Dendritic cell treated with granulocyte-macrophage colony-stimulating factor and Interleukin-4, amounts not matched to agents 40 ng/mL and 50 ng/mL, for 4 days (primary cell): ENCODE measurements around the gene STUB1.
A peak's percentile ranks its signal among the peaks of the same experiment; 100 is the strongest.

Experiments used
- H3K27ac Mint-ChIP-seq: one replicate; pipeline ENCODE4 v1.8.0; 2022; ENCODE audit warnings: mild to moderate bottlenecking, mixed read lengths
- H3K27me3 Mint-ChIP-seq: one replicate; pipeline ENCODE4 v1.8.0; 2022; ENCODE audit warnings: mild to moderate bottlenecking, mixed read lengths
- H3K36me3 Mint-ChIP-seq: one replicate; pipeline ENCODE4 v1.8.0; 2022; ENCODE audit warnings: low read depth, mixed read lengths
- H3K4me1 Mint-ChIP-seq: one replicate; pipeline ENCODE4 v1.8.0; 2022; ENCODE audit warnings: low read depth, mixed read lengths
- H3K4me3 Mint-ChIP-seq: one replicate; pipeline ENCODE4 v1.8.0; 2022; ENCODE audit warnings: mild to moderate bottlenecking, moderate library complexity, mixed read lengths
- H3K9me3 Mint-ChIP-seq: one replicate; pipeline ENCODE4 v1.8.0; 2022; ENCODE audit warnings: mixed read lengths
- intact Hi-C: fragments of 100-400 bp; cut with micrococcal nuclease; formaldehyde crosslinking; loops from one replicate; pipeline ENCODE4 v1.15.0; 2022

The STUB1 gene

DNA sequence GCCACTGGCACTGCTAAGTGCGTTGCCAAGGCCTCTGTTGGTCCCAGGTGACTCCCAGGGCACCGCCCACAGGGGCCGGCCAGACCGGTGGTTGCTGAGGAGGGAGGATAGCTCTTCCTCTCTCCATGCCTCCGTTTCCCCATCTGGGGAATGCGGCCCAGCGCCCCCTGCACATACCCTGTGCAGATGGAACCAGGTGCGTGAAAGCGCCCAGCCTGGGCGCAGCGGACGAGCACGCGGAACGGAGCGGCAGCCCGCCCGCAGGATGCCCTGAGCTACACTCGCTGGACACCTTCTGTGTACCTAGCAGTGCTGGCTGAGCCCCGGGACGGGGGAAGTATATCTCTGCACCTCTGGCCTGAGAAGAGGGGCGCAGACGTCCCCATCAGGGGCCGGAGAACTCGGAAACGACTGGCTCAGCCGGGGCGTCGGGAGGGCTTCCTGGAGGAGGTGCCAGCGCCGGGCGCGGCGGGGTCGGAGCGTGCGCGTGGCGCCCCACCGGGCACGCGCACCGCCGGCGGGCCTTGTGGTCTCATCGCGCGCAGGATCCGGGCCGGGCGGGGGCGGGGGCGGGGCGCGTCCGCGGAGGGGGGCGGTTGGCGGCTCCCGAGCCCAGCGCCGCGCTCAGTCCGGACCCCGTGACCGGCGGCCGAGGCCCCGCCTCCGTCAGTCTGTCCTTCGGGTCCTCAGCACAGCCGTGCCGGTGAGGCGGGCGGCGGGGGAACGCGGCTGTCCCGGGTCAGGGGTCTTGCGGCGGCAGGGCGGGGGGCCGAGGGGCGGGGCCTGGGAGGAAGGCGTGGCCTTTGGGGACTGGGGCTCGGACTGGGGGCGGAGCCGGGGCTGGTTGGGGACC is 46.5 kb downstream of the STUB1 start, which contains the start of the genes CCDC78 and HAGHL:
TSS of gene CCDC78 (minus strand) at position 6 of the 853 bp plus-strand sequence. CDS start 76 bp downstream, outside the sequence.
TSS of gene HAGHL (plus strand) at position 669 of the 853 bp plus-strand sequence. CDS start 404 bp downstream, outside the sequence.
- H3K27ac Mint-ChIP-seq = no peak within 1 kb of the TSS
- intact Hi-C loops = no loop called here

DNA sequence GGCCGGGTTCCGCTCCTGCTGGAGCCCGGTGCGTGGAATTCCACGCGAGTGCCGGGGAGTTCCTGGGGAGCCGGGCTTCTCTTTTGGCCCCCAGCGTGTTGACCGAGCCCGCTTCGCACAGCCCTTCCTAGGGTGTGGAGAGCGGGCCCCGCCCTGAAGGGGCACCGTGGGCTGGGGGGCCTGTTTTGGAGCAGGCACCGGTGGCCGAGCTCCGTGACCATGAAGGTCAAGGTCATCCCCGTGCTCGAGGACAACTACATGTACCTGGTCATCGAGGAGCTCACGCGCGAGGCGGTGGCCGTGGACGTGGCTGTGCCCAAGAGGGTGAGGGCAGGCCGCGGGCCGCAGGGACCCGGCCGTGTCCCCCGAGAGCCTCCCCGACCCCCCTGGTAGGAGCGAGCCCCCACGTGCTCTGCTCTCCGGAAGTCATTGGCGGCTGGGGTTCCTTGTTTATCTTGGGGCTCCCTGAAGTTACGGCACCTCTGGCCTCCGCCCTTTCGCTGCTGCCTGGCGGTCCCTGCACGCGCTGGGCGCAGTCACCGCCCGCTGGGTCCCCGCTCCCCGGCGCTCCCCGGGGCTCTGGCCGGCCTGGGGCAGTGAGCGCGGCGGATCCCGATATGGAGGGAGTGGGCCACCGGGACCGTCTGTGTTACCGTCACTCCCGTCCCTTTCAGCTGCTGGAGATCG is 47.2 kb downstream of the STUB1 start:
- H3K9me3 Mint-ChIP-seq = no peaks in the 10 kb centered on the region
- peak overlapping the region; percentile 64 for H3K4me3 Mint-ChIP-seq
- H3K27me3 Mint-ChIP-seq = peaks cover 31% of the 10 kb centered on the region
- intact Hi-C loops = no loop called here
- H3K27ac Mint-ChIP-seq = no peak overlapping the region
- peaks cover 35% of the 10 kb centered on the region for H3K36me3 Mint-ChIP-seq
- H3K4me1 Mint-ChIP-seq = peaks cover 13% of the 10 kb centered on the region

More for the DNA sequence above, 46.5 kb downstream of the STUB1 start, which contains the start of the genes CCDC78 and HAGHL:
- no peaks in the 10 kb centered on the region for H3K9me3 Mint-ChIP-seq
- H3K4me3 Mint-ChIP-seq = peak within 1 kb of the TSS; percentile 73
- H3K27me3 Mint-ChIP-seq = peaks cover 31% of the 10 kb centered on the region
- peaks cover 29% of the 10 kb centered on the region for H3K36me3 Mint-ChIP-seq
- H3K4me1 Mint-ChIP-seq = peaks cover 20% of the 10 kb centered on the region

DNA sequence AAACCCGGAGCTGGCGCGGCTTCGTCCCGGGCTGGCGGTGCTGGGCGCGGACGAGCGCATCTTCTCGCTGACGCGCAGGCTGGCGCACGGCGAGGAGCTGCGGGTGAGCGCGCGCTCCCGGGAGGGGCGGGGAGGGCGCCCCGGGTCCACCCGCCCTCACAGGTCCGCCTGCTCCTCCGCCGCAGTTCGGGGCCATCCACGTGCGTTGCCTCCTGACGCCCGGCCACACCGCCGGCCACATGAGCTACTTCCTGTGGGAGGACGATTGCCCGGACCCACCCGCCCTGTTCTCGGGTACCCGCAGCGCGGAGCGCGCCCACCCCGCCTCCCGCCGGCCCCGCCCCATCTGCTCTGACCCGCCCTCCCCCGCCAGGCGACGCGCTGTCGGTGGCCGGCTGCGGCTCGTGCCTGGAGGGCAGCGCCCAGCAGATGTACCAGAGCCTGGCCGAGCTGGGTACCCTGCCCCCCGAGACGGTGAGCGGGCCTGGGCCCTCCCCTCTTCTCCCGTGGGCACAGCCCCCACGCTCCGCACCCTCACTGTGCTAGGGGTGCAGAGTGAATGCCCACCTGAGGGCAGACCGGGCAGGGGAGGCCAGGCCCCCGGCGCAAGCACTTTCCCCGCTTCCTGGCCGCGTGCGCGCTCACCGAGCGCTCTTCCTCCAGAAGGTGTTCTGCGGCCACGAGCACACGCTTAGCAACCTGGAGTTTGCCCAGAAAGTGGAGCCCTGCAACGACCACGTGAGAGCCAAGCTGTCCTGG is 48.1 kb downstream of the STUB1 start:
- H3K27ac Mint-ChIP-seq = no peak overlapping the region
- peaks cover 6% of the 10 kb centered on the region for H3K4me1 Mint-ChIP-seq
- H3K36me3 Mint-ChIP-seq = peaks cover 35% of the 10 kb centered on the region
- intact Hi-C loops = no loop called here
- H3K27me3 Mint-ChIP-seq = peaks cover 31% of the 10 kb centered on the region
- H3K9me3 Mint-ChIP-seq = no peaks in the 10 kb centered on the region
- H3K4me3 Mint-ChIP-seq = peak overlapping the region; percentile 40

DNA sequence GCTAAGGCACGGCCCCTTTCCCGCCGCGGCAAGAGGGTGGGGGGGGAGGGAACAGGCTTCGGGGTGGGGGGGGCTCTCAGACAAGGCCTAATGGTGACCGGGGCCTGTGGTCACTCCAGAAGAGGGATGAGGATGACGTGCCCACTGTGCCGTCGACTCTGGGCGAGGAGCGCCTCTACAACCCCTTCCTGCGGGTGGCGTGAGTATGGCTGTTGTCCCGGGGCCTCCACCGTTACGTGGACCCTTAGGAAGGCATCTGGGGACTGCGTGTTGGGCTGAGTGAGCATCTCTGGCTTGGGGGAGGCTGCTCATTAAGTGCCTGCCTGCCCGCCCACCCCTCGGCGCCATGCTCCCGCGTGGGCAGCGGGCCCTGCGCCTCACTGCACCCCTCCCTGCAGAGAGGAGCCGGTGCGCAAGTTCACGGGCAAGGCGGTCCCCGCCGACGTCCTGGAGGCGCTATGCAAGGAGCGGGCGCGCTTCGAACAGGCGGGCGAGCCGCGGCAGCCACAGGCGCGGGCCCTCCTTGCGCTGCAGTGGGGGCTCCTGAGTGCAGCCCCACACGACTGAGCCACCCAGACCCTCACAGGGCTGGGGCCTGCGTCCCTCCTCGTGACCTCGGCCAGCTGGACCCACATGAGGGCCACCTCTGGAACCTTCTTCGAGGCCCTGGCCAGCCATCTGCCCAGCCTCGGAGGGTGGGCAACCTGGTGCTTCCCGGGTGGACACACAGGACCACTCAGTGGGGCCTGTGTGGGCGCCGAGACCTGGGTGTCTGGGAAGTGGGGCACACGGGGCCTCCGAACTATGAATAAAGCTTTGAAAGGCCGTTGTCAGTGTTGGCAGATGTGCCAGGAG is 48.9 kb downstream of the STUB1 start:
- Mint-ChIP-seq H3K36me3 (peaks cover 38% of the 10 kb centered on the region), H3K4me3 (no peak overlapping the region), H3K9me3 (no peaks in the 10 kb centered on the region), H3K27ac (no peak overlapping the region), H3K27me3 (peaks cover 31% of the 10 kb centered on the region), H3K4me1 (peaks cover 6% of the 10 kb centered on the region)
- intact Hi-C loops = no loop called here

DNA sequence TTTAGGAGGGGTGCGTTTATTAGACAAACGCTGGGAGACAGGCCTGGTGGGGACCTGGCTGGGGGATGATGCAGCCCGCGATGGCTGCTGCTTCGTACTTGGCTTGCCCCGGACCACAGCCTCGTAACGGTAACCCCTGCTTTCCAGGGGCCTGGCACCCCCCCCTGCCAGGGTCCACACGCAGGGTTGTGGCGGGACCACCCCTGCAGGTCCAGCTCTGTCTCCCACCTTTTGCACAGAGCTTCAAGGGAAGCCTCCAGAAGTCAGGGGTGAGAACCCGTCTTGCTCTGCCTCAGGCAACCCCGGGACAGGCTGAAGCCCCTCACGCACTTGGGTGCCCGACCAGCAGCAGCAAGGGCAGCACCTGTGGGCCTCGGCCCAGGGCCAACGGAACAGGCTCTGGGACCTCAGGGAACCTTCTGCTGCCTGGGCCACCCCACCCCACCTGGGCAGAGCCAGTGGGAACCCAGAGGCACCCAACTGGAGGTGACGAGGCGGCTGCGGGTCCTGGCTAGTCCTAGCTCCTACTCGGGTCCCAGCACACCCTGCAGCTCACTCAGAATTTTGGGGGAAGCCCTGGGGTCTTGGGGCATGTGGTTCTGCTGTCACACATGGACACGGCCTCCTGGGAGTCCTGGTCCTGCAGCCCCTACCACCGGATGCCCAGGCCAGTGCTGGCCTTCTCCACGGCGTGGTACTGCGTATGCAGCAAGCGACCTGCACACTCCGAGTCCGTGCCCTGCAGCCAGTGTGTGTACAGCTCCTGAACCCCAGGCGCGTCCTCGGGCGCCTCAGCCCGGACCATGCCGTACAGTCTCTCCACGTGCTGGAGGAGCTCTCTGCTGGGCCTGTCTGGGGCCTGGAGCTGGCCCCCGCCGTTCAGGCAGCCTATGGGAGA is 49.8 kb downstream of the STUB1 start:
- intact Hi-C loops = no loop called here
- peaks cover 47% of the 10 kb centered on the region for H3K36me3 Mint-ChIP-seq
- H3K4me1 Mint-ChIP-seq = peaks cover 3% of the 10 kb centered on the region
- peaks cover 29% of the 10 kb centered on the region for H3K27me3 Mint-ChIP-seq
- H3K4me3 Mint-ChIP-seq = no peak overlapping the region
- H3K9me3 Mint-ChIP-seq = no peaks in the 10 kb centered on the region
- H3K27ac Mint-ChIP-seq = no peak overlapping the region

DNA sequence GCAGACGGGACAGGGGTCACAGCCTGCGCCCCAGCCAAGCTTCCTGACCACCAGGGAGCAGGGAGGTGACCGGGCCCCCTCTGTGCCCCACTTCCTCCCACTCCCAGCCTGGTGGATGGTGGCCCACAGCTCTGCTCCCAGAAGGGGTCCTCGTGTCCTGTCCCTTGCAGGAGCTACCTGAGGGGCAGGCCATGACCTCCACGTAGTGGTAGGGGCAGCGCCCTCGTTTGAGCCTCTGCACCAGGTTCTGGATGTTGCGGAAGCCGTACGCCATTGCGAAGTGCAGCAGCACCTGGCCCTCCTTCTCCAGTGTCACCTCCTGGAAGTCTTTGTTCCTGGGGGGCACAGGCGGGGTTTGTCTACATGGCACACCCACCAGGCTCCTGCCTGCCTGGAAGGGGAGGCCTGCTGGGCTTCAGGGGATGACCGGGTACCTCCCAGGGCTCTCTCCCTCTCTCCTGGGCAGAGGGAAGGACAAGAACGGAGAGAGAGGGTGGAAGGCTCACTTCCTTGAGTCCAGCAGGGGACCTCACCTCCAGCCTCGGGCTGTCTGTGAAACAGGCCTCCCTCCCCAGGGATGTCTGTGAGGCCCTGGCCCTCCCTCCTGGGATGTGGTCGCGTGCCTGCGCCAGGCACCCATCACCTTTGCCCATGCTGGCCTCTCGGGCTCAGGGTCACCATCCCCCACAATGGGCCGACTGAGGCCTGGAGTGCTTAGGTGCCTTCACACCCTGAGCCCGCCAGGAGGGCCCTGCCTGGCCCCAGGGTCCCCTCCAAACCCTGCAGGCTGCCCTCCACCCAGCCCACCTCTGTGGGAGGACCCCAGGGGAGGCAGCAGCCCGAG is 50.7 kb downstream of the STUB1 start:
- no peaks in the 10 kb centered on the region for H3K9me3 Mint-ChIP-seq
- H3K4me3 Mint-ChIP-seq = no peak overlapping the region
- intact Hi-C loops = no loop called here
- no peak overlapping the region for H3K27ac Mint-ChIP-seq
- no peaks in the 10 kb centered on the region for H3K4me1 Mint-ChIP-seq
- H3K27me3 Mint-ChIP-seq = peaks cover 20% of the 10 kb centered on the region
- peaks cover 56% of the 10 kb centered on the region for H3K36me3 Mint-ChIP-seq

DNA sequence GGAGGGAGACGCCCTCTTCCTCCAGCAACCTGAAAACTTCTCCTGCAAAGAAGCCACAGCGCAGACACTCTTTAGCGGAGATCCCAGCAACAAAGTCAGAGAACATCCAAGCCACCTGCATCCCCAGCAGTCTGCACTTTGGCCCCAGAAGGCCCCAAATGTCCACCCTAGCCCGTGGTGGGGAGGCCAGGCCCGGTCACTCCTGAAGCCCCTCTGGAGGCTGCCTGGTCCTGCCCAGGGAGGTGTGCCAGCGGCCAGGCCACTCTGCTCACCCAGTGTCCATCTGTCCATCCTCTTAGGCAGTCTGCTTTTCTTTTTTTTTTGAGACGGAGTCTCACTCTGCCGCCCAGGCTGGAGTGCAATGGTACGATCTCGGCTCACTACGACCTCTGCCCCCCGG is 52.1 kb downstream of the STUB1 start:
- no peaks in the 10 kb centered on the region for H3K9me3 Mint-ChIP-seq
- H3K27ac Mint-ChIP-seq = no peak overlapping the region
- peaks cover 12% of the 10 kb centered on the region for H3K27me3 Mint-ChIP-seq
- H3K4me1 Mint-ChIP-seq = no peaks in the 10 kb centered on the region
- intact Hi-C loops = no loop called here
- H3K36me3 Mint-ChIP-seq = peaks cover 70% of the 10 kb centered on the region
- no peak overlapping the region for H3K4me3 Mint-ChIP-seq
